ENCODE measurements around the gene TICAM1.
A peak's percentile ranks its signal among the peaks of the same experiment; 100 is the strongest.

DNA sequence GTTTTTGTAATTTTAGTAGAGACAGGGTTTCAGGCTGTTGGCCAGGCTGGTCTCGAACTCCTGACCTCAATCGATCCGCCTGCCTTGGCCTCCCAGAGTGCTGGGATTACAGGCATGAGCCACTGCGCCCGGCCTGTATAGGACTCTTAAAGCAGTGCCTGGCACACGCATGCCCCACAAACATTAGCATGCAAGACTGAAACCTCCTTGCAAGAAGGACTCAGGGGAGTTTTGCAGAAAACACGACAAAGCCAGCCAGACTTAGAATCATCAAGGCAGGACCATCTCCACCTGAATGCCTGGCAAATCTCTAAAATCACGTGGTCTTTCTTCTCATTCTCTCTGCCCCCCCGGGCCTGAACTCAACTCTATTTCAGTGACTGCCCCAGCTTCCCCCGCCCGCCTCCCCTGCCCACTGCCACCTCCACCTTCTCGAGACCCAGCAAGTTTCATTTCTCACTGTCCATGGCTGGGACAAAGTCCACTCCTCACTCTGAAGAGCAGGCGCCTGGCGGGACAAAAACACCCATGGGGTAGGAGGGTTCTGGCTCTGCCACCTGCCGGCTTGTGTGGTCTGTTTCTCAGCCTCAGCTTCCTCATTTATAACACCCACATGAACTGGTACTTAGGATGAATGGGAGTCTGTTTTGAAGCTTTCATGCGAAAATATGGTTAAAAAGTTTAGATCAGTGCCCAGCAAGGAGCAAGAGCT lies 2.4 kb downstream of the TICAM1 start:
- TF ChIP-seq POLR2A (IDR thresholded peaks at IDR 0.05): no peak
- TF ChIP-seq CTCF (IDR thresholded peaks at IDR 0.05): peak in 1 of 6 experiments; percentile 11

Measured in esophagus squamous epithelium (tissue), 4 donors.